Prostate gland (tissue), 2 donors: ENCODE results near the gene SRPK3. TPM values are rescaled to one million over a fixed set of nuclear protein-coding genes. Genes with fewer than 3 reads are reported as not detected.

Experiments
- DNase-seq: peaks from one replicate; pipeline ENCODE4 v3.0.0-alpha.2; 2019; ENCODE audit warnings: low spot score
- H3K27ac ChIP-seq, 2 donors: fragments of 200-600 bp; sonication (generic); 2 replicates each; pipeline ENCODE4 v1.5.1; 2017 to 2019
- H3K27me3 ChIP-seq: fragments of 200-600 bp; sonication (generic); replicated peaks from 2 replicates; pipeline ENCODE4 v1.5.1; 2019; ENCODE audit not compliant: insufficient read depth
- H3K36me3 ChIP-seq, 2 donors: fragments of 200-600 bp; sonication (generic); 1 replicate in 1 of 2; 2 replicates in 1 of 2; pipeline versions ENCODE4 v1.5.1 to v1.8.1; 2017 to 2019
- H3K4me1 ChIP-seq: fragments of 200-600 bp; sonication (generic); replicated peaks from 2 replicates; pipeline ENCODE4 v1.5.1; 2019
- H3K4me3 ChIP-seq, 2 donors: fragments of 200-600 bp; sonication (generic); 2 replicates each; pipeline ENCODE4 v1.5.1; 2017 to 2019
- H3K9me3 ChIP-seq: fragments of 200-600 bp; sonication (generic); 2 replicates; pipeline ENCODE4 v1.5.1; 2017
- CTCF ChIP-seq, 4 experiments: fragments of 200-600 bp in 2 of 4; fragments of 450-650 bp in 2 of 4; sonication (generic) in 2 of 4; IDR thresholded peaks; 1 replicate in 3 of 4; 2 replicates in 1 of 4; pipeline ENCODE4 v1.5.1; 2016 to 2019; ENCODE audit warnings: antibody characterized with exemption in 4 of 4, mild to moderate bottlenecking in 2 of 4, moderate library complexity in 2 of 4
- POLR2A ChIP-seq: fragments of 450-650 bp; IDR thresholded peaks from one replicate; pipeline ENCODE4 v1.6.1; 2016; ENCODE audit warnings: antibody characterized with exemption, mild to moderate bottlenecking
- POLR2AphosphoS5 ChIP-seq: sonication (generic); formaldehyde crosslinking; IDR thresholded peaks from one replicate; pipeline ENCODE4 v1.6.1; 2017; ENCODE audit warnings: antibody characterized with exemption
- WGBS: methylation state at CpG from one replicate; pipeline ENCODE4 v1.1.5; 2018; 5-methylcytosine and 5-hydroxymethylcytosine counted together
- intact Hi-C: fragments of 100-400 bp; cut with DNase I; formaldehyde crosslinking; loops from one replicate; pipeline ENCODE4 v1.14.2; 2022
- total RNA-seq, 2 donors: library from RNA; depleted of rRNA; stranded (reverse); fragments of >200 nt; gene quantifications; one replicate each; pipeline ENCODE4 v1.1.0, GENCODE V29; 2016

SRPK3 gene
- total RNA-seq, 2 donors from 2014 or later: 1.4 to 2.7 TPM

GRCh38 chrX:153736871-153737441 is 43.9 kb upstream of the SRPK3 start:
- DNase-seq: no peak
- H3K27ac ChIP-seq: no peak overlapping the region
- no peak overlapping the region for H3K4me3 ChIP-seq
- H3K4me1 ChIP-seq: no peaks in the 10 kb centered on the region
- TF ChIP-seq CTCF (IDR thresholded peaks at IDR 0.05) (no peak), POLR2AphosphoS5 (no peak), POLR2A (no peak)
- intact Hi-C loops: no loop called here
- no peaks in the 10 kb centered on the region for H3K36me3 ChIP-seq
- no peaks in the 10 kb centered on the region for H3K27me3 ChIP-seq
- WGBS: 90% methylated on average over 8 of the region's 15 CpGs
- no peaks in the 10 kb centered on the region for H3K9me3 ChIP-seq

- Histone ChIP-seq H3K36me3 (no peaks in the 10 kb centered on the region), H3K4me1 (no peaks in the 10 kb centered on the region), H3K9me3 (no peaks in the 10 kb centered on the region), H3K27ac (no peak overlapping the region), H3K27me3 (no peaks in the 10 kb centered on the region), H3K4me3 (no peak overlapping the region)
- intact Hi-C loops: no loop called here
- DNase-seq: no peak
- 97% methylated on average over 22 of the region's 27 CpGs for WGBS
- TF ChIP-seq CTCF (IDR thresholded peaks at IDR 0.05) (no peak), POLR2AphosphoS5 (no peak), POLR2A (no peak)
These were observed 42.7 kb upstream of the SRPK3 start for GRCh38 chrX:153738056-153738605.

- Histone ChIP-seq H3K4me3 (no peak overlapping the region), H3K27ac (no peak overlapping the region), H3K4me1 (no peaks in the 10 kb centered on the region), H3K27me3 (no peaks in the 10 kb centered on the region), H3K36me3 (no peaks in the 10 kb centered on the region), H3K9me3 (no peaks in the 10 kb centered on the region)
- TF ChIP-seq POLR2A: no peak
- no peak for TF ChIP-seq CTCF (IDR thresholded peaks at IDR 0.05)
- no peak for TF ChIP-seq POLR2AphosphoS5
- intact Hi-C loops: no loop called here
- DNase-seq: no peak
- 46% methylated on average over 7 of the region's 29 CpGs for WGBS
These were observed 40.9 kb upstream of the SRPK3 start for GRCh38 chrX:153739754-153740486.

GRCh38 chrX:153740631-153741222 is 40.1 kb upstream of the SRPK3 start:
- Histone ChIP-seq H3K4me3 (no peak overlapping the region), H3K27ac (no peak overlapping the region), H3K36me3 (no peaks in the 10 kb centered on the region), H3K4me1 (no peaks in the 10 kb centered on the region), H3K9me3 (no peaks in the 10 kb centered on the region), H3K27me3 (no peaks in the 10 kb centered on the region)
- intact Hi-C loops: no loop called here
- DNase-seq: no peak
- 93% methylated on average over 11 of the region's 16 CpGs for WGBS
- TF ChIP-seq POLR2AphosphoS5 (no peak), CTCF (IDR thresholded peaks at IDR 0.05) (no peak), POLR2A (no peak)
